HG02759 (cell line): Measurements from ENCODE around the gene USP17L20.
"Not testable (repeated sequence)": the region's sequence is repeated elsewhere in the genome, so short reads cannot be mapped to it uniquely, and the experiment has no call there.

Experiments
- ATAC-seq: cut with Tn5 transposase; IDR thresholded peaks from one replicate; pipeline ENCODE4 v1.9.1; 2021; ENCODE audit warnings: mild to moderate bottlenecking, moderate library complexity; ENCODE audit not compliant: unreplicated experiment

The USP17L20 gene

GRCh38 chr4:9257824-9258223 is at the start of gene USP17L20:
USP17L20 (plus strand) TSS chr4:9258124; CDS start chr4:9258124, 0 bp downstream.
- not testable (repeated sequence) for ATAC-seq

- ATAC-seq, result not testable (repeated sequence)
These were observed 47.6 kb upstream of the USP17L20 start, which contains the start of gene USP17L10 for GRCh38 chr4:9210357-9210756. USP17L10 (plus strand) TSS chr4:9210657; CDS start chr4:9210657, 0 bp downstream.

- not testable (repeated sequence) for ATAC-seq
These were observed 43.2 kb upstream of the USP17L20 start for GRCh38 chr4:9214701-9215100.

- not testable (repeated sequence) for ATAC-seq
These were observed 42.8 kb upstream of the USP17L20 start, which contains the start of gene USP17L11 for GRCh38 chr4:9215105-9215504. USP17L11 (plus strand) TSS chr4:9215405; CDS start chr4:9215405, 0 bp downstream.

GRCh38 chr4:9219852-9220251 is 38.1 kb upstream of the USP17L20 start, which contains the start of gene USP17L12:
USP17L12 (plus strand) TSS chr4:9220152; CDS start chr4:9220152, 0 bp downstream.
- ATAC-seq, result not testable (repeated sequence)

- ATAC-seq, result not testable (repeated sequence)
These were observed 33.3 kb upstream of the USP17L20 start, which contains the start of gene USP17L13 for GRCh38 chr4:9224596-9224995. USP17L13 (plus strand) TSS chr4:9224896; CDS start chr4:9224896, 0 bp downstream.

- ATAC-seq, result not testable (repeated sequence)
These were observed 27.7 kb upstream of the USP17L20 start for GRCh38 chr4:9230249-9230648.

GRCh38 chr4:9234085-9234484 is 23.8 kb upstream of the USP17L20 start, which contains the start of gene USP17L15:
USP17L15 (plus strand) TSS chr4:9234385; CDS start chr4:9234385, 0 bp downstream.
- ATAC-seq, result not testable (repeated sequence)

GRCh38 chr4:9238461-9238860 is 19.5 kb upstream of the USP17L20 start:
- ATAC-seq, result not testable (repeated sequence)

- not testable (repeated sequence) for ATAC-seq
These were observed 14.3 kb upstream of the USP17L20 start, which contains the start of gene USP17L17 for GRCh38 chr4:9243579-9243978. USP17L17 (plus strand) TSS chr4:9243879; CDS start chr4:9243879, 0 bp downstream.

- ATAC-seq, result not testable (repeated sequence)
These were observed 9.8 kb upstream of the USP17L20 start, which contains the start of gene USP17L18 for GRCh38 chr4:9247953-9248680. USP17L18 (plus strand) TSS chr4:9248630; CDS start chr4:9248630, 0 bp downstream.

GRCh38 chr4:9253078-9253477 is 4.8 kb upstream of the USP17L20 start, which contains the start of gene USP17L19:
USP17L19 (plus strand) TSS chr4:9253378; CDS start chr4:9253378, 0 bp downstream.
- not testable (repeated sequence) for ATAC-seq

- ATAC-seq, result not testable (repeated sequence)
These were observed 4.6 kb downstream of the USP17L20 start, which contains the start of gene USP17L21 for GRCh38 chr4:9262572-9262971. USP17L21 (plus strand) TSS chr4:9262872; CDS start chr4:9262872, 0 bp downstream.

- ATAC-seq, result not testable (repeated sequence)
These were observed 9.4 kb downstream of the USP17L20 start, which contains the start of gene USP17L22 for GRCh38 chr4:9267319-9267718. USP17L22 (plus strand) TSS chr4:9267619; CDS start chr4:9267619, 0 bp downstream.

GRCh38 chr4:9271719-9272118 is 13.8 kb downstream of the USP17L20 start:
- not testable (repeated sequence) for ATAC-seq
